ENCODE measurements around the gene PIBF1.

- TF ChIP-seq TAF1 (conservative IDR thresholded peaks at IDR 0.05) (no peak), GABPA (IDR thresholded peaks at IDR 0.05 in 1 of 2, conservative IDR thresholded peaks at IDR 0.05 in 1 of 2) (no peak), RAD21 (IDR thresholded peaks at IDR 0.05) (no peak), JUND (IDR thresholded peaks at IDR 0.05) (no peak), CTCF (IDR thresholded peaks at IDR 0.05; ENCODE audit: low read depth, low read length, missing input control) (no peak), SP1 (IDR thresholded peaks at IDR 0.05) (no peak), YY1 (IDR thresholded peaks at IDR 0.05) (no peak), REST (IDR thresholded peaks at IDR 0.05) (no peak), MAX (IDR thresholded peaks at IDR 0.05) (no peak), EGR1 (IDR thresholded peaks at IDR 0.05; ENCODE audit: low read depth in 2 of 2) (no peak), FOXA2 (IDR thresholded peaks at IDR 0.05) (no peak), FOXA1 (IDR thresholded peaks at IDR 0.05) (no peak), NR2F2 (IDR thresholded peaks at IDR 0.05) (no peak), ATF3 (IDR thresholded peaks at IDR 0.05) (no peak)
Measured at GRCh38 chr13:72763411-72763810, 18.5 kb upstream of the PIBF1 start.
